Sigmoid colon (tissue), 4 donors: ENCODE measurements around the gene SMIM20.

ENCODE experiments used
- POLR2A ChIP-seq, 2 donors: fragments of 450-650 bp; IDR thresholded peaks; one replicate each; pipeline ENCODE4 v1.6.1; 2016; ENCODE audit warnings: antibody characterized with exemption in 2 of 2, mild to moderate bottlenecking in 2 of 2, moderate library complexity in 2 of 2
- POLR2AphosphoS5 ChIP-seq, 4 donors: sonication (generic); formaldehyde crosslinking; IDR thresholded peaks; one replicate each; pipeline ENCODE4 v1.6.1; 2017; ENCODE audit warnings: antibody characterized with exemption in 4 of 4
- TF ChIP-seq, protein P1 (sequence below), 4 experiments: fragments of 450-650 bp in 3 of 4; fragments of 200-600 bp in 1 of 4; IDR thresholded peaks; one replicate each; pipeline ENCODE4 v1.5.1; 2016 to 2019; ENCODE audit warnings: antibody characterized with exemption in 4 of 4, mild to moderate bottlenecking in 3 of 4, moderate library complexity in 2 of 4

DNA sequence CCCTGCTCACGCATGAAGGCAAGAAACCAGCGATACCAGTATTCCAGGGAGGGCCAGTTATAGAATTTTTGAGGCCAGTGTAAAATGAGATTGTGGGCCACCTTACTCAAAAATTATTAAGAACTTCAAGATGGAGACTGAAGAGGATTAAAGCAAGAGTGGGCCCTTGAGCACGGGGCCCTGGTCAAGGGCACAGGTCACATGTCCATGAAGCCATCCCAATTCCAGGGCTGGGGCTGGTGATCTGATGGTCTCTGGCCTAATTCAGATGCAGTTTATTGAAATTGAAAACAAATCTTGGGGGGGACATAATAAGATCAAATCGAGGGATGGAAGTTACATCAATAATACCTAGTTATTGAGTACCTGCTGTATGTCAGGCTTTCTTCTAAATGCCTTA, 58.3 kb downstream of the SMIM20 start:
- TF ChIP-seq, protein P1, sequence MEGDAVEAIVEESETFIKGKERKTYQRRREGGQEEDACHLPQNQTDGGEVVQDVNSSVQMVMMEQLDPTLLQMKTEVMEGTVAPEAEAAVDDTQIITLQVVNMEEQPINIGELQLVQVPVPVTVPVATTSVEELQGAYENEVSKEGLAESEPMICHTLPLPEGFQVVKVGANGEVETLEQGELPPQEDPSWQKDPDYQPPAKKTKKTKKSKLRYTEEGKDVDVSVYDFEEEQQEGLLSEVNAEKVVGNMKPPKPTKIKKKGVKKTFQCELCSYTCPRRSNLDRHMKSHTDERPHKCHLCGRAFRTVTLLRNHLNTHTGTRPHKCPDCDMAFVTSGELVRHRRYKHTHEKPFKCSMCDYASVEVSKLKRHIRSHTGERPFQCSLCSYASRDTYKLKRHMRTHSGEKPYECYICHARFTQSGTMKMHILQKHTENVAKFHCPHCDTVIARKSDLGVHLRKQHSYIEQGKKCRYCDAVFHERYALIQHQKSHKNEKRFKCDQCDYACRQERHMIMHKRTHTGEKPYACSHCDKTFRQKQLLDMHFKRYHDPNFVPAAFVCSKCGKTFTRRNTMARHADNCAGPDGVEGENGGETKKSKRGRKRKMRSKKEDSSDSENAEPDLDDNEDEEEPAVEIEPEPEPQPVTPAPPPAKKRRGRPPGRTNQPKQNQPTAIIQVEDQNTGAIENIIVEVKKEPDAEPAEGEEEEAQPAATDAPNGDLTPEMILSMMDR (IDR thresholded peaks at IDR 0.05) = no peak
- TF ChIP-seq POLR2A (IDR thresholded peaks at IDR 0.05) = no peak
- TF ChIP-seq POLR2AphosphoS5 (IDR thresholded peaks at IDR 0.05) = no peak
